ENCODE results near the gene RMND1. TPM values are rescaled to one million over a fixed set of nuclear protein-coding genes. Genes with fewer than 3 reads are reported as not detected.
A peak's percentile ranks its signal among the peaks of the same experiment; 100 is the strongest.

RMND1 gene
- total and polyA plus RNA-seq, 2 of the 13 experiments (the other 11 are each of a cell fraction or from before 2014, with no cell fraction given): 34.0 to 72.5 TPM

- TF ChIP-seq ELK4 (CRISPR knock-in tag; IDR thresholded peaks at IDR 0.05; ENCODE audit: borderline replicate concordance) (no peak; the same call in 1 of the 2 replicates), ZNF781 (CRISPR knock-in tag; IDR thresholded peaks at IDR 0.05; ENCODE audit: borderline replicate concordance, not compliant biosample characterization) (no peak), LRRFIP1 (CRISPR knock-in tag; conservative IDR thresholded peaks at IDR 0.05) (no peak), ZNF207 (IDR thresholded peaks at IDR 0.05; ENCODE audit: borderline replicate concordance) (no peak), ZNF563 (CRISPR knock-in tag; IDR thresholded peaks at IDR 0.05) (peak; percentile 83; the same call in 1 of the 2 replicates), NKX3-1 (CRISPR knock-in tag; IDR thresholded peaks at IDR 0.05) (no peak; the same call in 1 of the 2 replicates), ZNF674 (CRISPR knock-in tag; IDR thresholded peaks at IDR 0.05; ENCODE audit: low read depth) (peak; percentile 71; the same call in 1 of the 2 replicates), ZNF468 (CRISPR knock-in tag; IDR thresholded peaks at IDR 0.05) (no peak), ELF1 (CRISPR knock-in tag; IDR thresholded peaks at IDR 0.05) (peak; percentile 64), ATF1 (CRISPR knock-in tag; IDR thresholded peaks at IDR 0.05) (no peak), ZNF879 (CRISPR knock-in tag; IDR thresholded peaks at IDR 0.05) (no peak), NFE2L1 (CRISPR knock-in tag; IDR thresholded peaks at IDR 0.05; ENCODE audit: borderline replicate concordance) (no peak), NFIC (IDR thresholded peaks at IDR 0.05; ENCODE audit: low read length) (no peak), RBAK (CRISPR knock-in tag; IDR thresholded peaks at IDR 0.05) (no peak), ZNF788 (CRISPR knock-in tag; IDR thresholded peaks at IDR 0.05; ENCODE audit: borderline replicate concordance) (peak; percentile 86), RXRA (CRISPR knock-in tag; IDR thresholded peaks at IDR 0.05) (peak; percentile 31; the same call in 1 of the 2 replicates), PHF21A (CRISPR knock-in tag; IDR thresholded peaks at IDR 0.05) (no peak), PCBP2 (optimal IDR thresholded peaks at IDR 0.05; ENCODE audit: low read depth, low read length, poor library complexity, severe bottlenecking) (peak; percentile 65), KLF9 (CRISPR knock-in tag; IDR thresholded peaks at IDR 0.05; ENCODE audit: low read depth) (no peak), RFXANK (CRISPR knock-in tag; IDR thresholded peaks at IDR 0.05) (no peak), CAMTA2 (CRISPR knock-in tag; IDR thresholded peaks at IDR 0.05; ENCODE audit: borderline replicate concordance) (no peak; the same call in 1 of the 2 replicates), SP2 (CRISPR knock-in tag; IDR thresholded peaks at IDR 0.05) (0 out of 2 replicates have a peak, but pooled peaks have one; percentile 38), PTBP1 (IDR thresholded peaks at IDR 0.05; ENCODE audit: low read depth, low read length, poor library complexity, severe bottlenecking) (no peak)
- TF ChIP-seq, protein P1, sequence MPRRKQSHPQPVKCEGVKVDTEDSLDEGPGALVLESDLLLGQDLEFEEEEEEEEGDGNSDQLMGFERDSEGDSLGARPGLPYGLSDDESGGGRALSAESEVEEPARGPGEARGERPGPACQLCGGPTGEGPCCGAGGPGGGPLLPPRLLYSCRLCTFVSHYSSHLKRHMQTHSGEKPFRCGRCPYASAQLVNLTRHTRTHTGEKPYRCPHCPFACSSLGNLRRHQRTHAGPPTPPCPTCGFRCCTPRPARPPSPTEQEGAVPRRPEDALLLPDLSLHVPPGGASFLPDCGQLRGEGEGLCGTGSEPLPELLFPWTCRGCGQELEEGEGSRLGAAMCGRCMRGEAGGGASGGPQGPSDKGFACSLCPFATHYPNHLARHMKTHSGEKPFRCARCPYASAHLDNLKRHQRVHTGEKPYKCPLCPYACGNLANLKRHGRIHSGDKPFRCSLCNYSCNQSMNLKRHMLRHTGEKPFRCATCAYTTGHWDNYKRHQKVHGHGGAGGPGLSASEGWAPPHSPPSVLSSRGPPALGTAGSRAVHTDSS (CRISPR knock-in tag; conservative IDR thresholded peaks at IDR 0.05): no peak
- TF ChIP-seq, protein P2, sequence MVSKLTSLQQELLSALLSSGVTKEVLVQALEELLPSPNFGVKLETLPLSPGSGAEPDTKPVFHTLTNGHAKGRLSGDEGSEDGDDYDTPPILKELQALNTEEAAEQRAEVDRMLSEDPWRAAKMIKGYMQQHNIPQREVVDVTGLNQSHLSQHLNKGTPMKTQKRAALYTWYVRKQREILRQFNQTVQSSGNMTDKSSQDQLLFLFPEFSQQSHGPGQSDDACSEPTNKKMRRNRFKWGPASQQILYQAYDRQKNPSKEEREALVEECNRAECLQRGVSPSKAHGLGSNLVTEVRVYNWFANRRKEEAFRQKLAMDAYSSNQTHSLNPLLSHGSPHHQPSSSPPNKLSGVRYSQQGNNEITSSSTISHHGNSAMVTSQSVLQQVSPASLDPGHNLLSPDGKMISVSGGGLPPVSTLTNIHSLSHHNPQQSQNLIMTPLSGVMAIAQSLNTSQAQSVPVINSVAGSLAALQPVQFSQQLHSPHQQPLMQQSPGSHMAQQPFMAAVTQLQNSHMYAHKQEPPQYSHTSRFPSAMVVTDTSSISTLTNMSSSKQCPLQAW (CRISPR knock-in tag; IDR thresholded peaks at IDR 0.05): no peak
Observed at GRCh38 chr6:151390276-151390850, 61.6 kb downstream of the RMND1 start (continued).

All from HepG2 (cell line).